ENCODE results near the gene ADAMTS5.

The ADAMTS5 gene

GRCh38 chr21:26946744-26947446 lies 20.0 kb downstream of the ADAMTS5 start:
- Histone ChIP-seq H3K9me3 (ENCODE audit: control insufficient read depth in 1 of 2, low read length in 2 of 2) (no peaks in the 10 kb centered on the region), H3K27ac (ENCODE audit: low read length) (no peak overlapping the region), H3K4me3 (ENCODE audit: low read depth in 1 of 2, low read length in 2 of 2) (no peak overlapping the region), H3K36me3 (ENCODE audit: control insufficient read depth in 1 of 2, insufficient read depth in 2 of 2, low read length in 2 of 2) (no peaks in the 10 kb centered on the region), H3K27me3 (ENCODE audit: low read depth, low read length) (no peaks in the 10 kb centered on the region), H3K4me1 (ENCODE audit: control insufficient read depth in 1 of 2, insufficient read depth in 2 of 2, low read length in 2 of 2) (peaks cover 0 to 7% of the 10 kb centered on the region in 2 donors)

GRCh38 chr21:26945916-26946675 lies 20.8 kb downstream of the ADAMTS5 start:
- Histone ChIP-seq H3K36me3 (ENCODE audit: control insufficient read depth in 1 of 2, insufficient read depth in 2 of 2, low read length in 2 of 2) (no peaks in the 10 kb centered on the region), H3K4me3 (ENCODE audit: low read depth in 1 of 2, low read length in 2 of 2) (peak overlapping the region in 1 of 2 donors; percentile 34), H3K4me1 (ENCODE audit: control insufficient read depth in 1 of 2, insufficient read depth in 2 of 2, low read length in 2 of 2) (peaks cover 0 to 7% of the 10 kb centered on the region in 2 donors), H3K9me3 (ENCODE audit: control insufficient read depth in 1 of 2, low read length in 2 of 2) (no peaks in the 10 kb centered on the region), H3K27me3 (ENCODE audit: low read depth, low read length) (no peaks in the 10 kb centered on the region), H3K27ac (ENCODE audit: low read length) (peak overlapping the region; percentile 26)

GRCh38 chr21:26943921-26944320 lies 23.0 kb downstream of the ADAMTS5 start:
- H3K27ac ChIP-seq (ENCODE audit: low read length) = no peak overlapping the region
- H3K36me3 ChIP-seq (ENCODE audit: control insufficient read depth in 1 of 2, insufficient read depth in 2 of 2, low read length in 2 of 2) = no peaks in the 10 kb centered on the region
- peaks cover 0 to 20% of the 10 kb centered on the region in 2 donors for H3K4me1 ChIP-seq (ENCODE audit: control insufficient read depth in 1 of 2, insufficient read depth in 2 of 2, low read length in 2 of 2)

GRCh38 chr21:26941421-26941820 lies 25.5 kb downstream of the ADAMTS5 start:
- Histone ChIP-seq H3K4me1 (ENCODE audit: control insufficient read depth in 1 of 2, insufficient read depth in 2 of 2, low read length in 2 of 2) (peaks cover 0 to 20% of the 10 kb centered on the region in 2 donors), H3K36me3 (ENCODE audit: control insufficient read depth in 1 of 2, insufficient read depth in 2 of 2, low read length in 2 of 2) (no peaks in the 10 kb centered on the region), H3K27ac (ENCODE audit: low read length) (no peak overlapping the region), H3K4me3 (ENCODE audit: low read depth in 1 of 2, low read length in 2 of 2) (no peak overlapping the region), H3K9me3 (ENCODE audit: control insufficient read depth in 1 of 2, low read length in 2 of 2) (no peaks in the 10 kb centered on the region), H3K27me3 (ENCODE audit: low read depth, low read length) (no peaks in the 10 kb centered on the region)

More at GRCh38 chr21:26943921-26944320, 23.0 kb downstream of the ADAMTS5 start:
- Histone ChIP-seq H3K4me3 (ENCODE audit: low read depth in 1 of 2, low read length in 2 of 2) (no peak overlapping the region), H3K9me3 (ENCODE audit: control insufficient read depth in 1 of 2, low read length in 2 of 2) (no peaks in the 10 kb centered on the region), H3K27me3 (ENCODE audit: low read depth, low read length) (no peaks in the 10 kb centered on the region)

- Histone ChIP-seq H3K4me1 (ENCODE audit: control insufficient read depth in 1 of 2, insufficient read depth in 2 of 2, low read length in 2 of 2) (peaks cover 0 to 12% of the 10 kb centered on the region in 2 donors), H3K4me3 (ENCODE audit: low read depth in 1 of 2, low read length in 2 of 2) (no peak overlapping the region), H3K9me3 (ENCODE audit: control insufficient read depth in 1 of 2, low read length in 2 of 2) (no peaks in the 10 kb centered on the region), H3K27me3 (ENCODE audit: low read depth, low read length) (no peaks in the 10 kb centered on the region), H3K36me3 (ENCODE audit: control insufficient read depth in 1 of 2, insufficient read depth in 2 of 2, low read length in 2 of 2) (no peaks in the 10 kb centered on the region), H3K27ac (ENCODE audit: low read length) (no peak overlapping the region)
Measured at GRCh38 chr21:26939601-26940111, 27.2 kb downstream of the ADAMTS5 start.

- Histone ChIP-seq H3K27me3 (ENCODE audit: low read depth, low read length) (no peaks in the 10 kb centered on the region), H3K27ac (ENCODE audit: low read length) (no peak overlapping the region), H3K4me3 (ENCODE audit: low read depth in 1 of 2, low read length in 2 of 2) (no peak overlapping the region), H3K4me1 (ENCODE audit: control insufficient read depth in 1 of 2, insufficient read depth in 2 of 2, low read length in 2 of 2) (peaks cover 0 to 17% of the 10 kb centered on the region in 2 donors), H3K36me3 (ENCODE audit: control insufficient read depth in 1 of 2, insufficient read depth in 2 of 2, low read length in 2 of 2) (peaks cover 0 to 7% of the 10 kb centered on the region in 2 donors), H3K9me3 (ENCODE audit: control insufficient read depth in 1 of 2, low read length in 2 of 2) (no peaks in the 10 kb centered on the region)
Measured at GRCh38 chr21:26936641-26937040, 30.2 kb downstream of the ADAMTS5 start.

- H3K27me3 ChIP-seq (ENCODE audit: low read depth, low read length) = no peaks in the 10 kb centered on the region
- H3K4me1 ChIP-seq (ENCODE audit: control insufficient read depth in 1 of 2, insufficient read depth in 2 of 2, low read length in 2 of 2) = peaks cover 0 to 17% of the 10 kb centered on the region in 2 donors
- H3K9me3 ChIP-seq (ENCODE audit: control insufficient read depth in 1 of 2, low read length in 2 of 2) = no peaks in the 10 kb centered on the region
- no peak overlapping the region for H3K27ac ChIP-seq (ENCODE audit: low read length)
- H3K4me3 ChIP-seq (ENCODE audit: low read depth in 1 of 2, low read length in 2 of 2) = no peak overlapping the region
- H3K36me3 ChIP-seq (ENCODE audit: control insufficient read depth in 1 of 2, insufficient read depth in 2 of 2, low read length in 2 of 2) = peaks cover 0 to 7% of the 10 kb centered on the region in 2 donors
Measured at GRCh38 chr21:26935977-26936376, 30.9 kb downstream of the ADAMTS5 start.

- no peak overlapping the region for H3K27ac ChIP-seq (ENCODE audit: low read length)
Measured at GRCh38 chr21:26934383-26934782, 32.5 kb downstream of the ADAMTS5 start.

GRCh38 chr21:26933448-26933847 lies 33.4 kb downstream of the ADAMTS5 start:
- Histone ChIP-seq H3K27me3 (ENCODE audit: low read depth, low read length) (no peaks in the 10 kb centered on the region), H3K36me3 (ENCODE audit: control insufficient read depth in 1 of 2, insufficient read depth in 2 of 2, low read length in 2 of 2) (peaks cover 0 to 7% of the 10 kb centered on the region in 2 donors), H3K27ac (ENCODE audit: low read length) (no peak overlapping the region)

More at GRCh38 chr21:26934383-26934782, 32.5 kb downstream of the ADAMTS5 start:
- no peaks in the 10 kb centered on the region for H3K27me3 ChIP-seq (ENCODE audit: low read depth, low read length)
- no peak overlapping the region for H3K4me3 ChIP-seq (ENCODE audit: low read depth in 1 of 2, low read length in 2 of 2)
- H3K9me3 ChIP-seq (ENCODE audit: control insufficient read depth in 1 of 2, low read length in 2 of 2) = no peaks in the 10 kb centered on the region
- peaks cover 0 to 7% of the 10 kb centered on the region in 2 donors for H3K36me3 ChIP-seq (ENCODE audit: control insufficient read depth in 1 of 2, insufficient read depth in 2 of 2, low read length in 2 of 2)
- H3K4me1 ChIP-seq (ENCODE audit: control insufficient read depth in 1 of 2, insufficient read depth in 2 of 2, low read length in 2 of 2) = peaks cover 0 to 6% of the 10 kb centered on the region in 2 donors

GRCh38 chr21:26925636-26926035 lies 41.3 kb downstream of the ADAMTS5 start:
- Histone ChIP-seq H3K27ac (ENCODE audit: low read length) (no peak overlapping the region), H3K36me3 (ENCODE audit: control insufficient read depth in 1 of 2, insufficient read depth in 2 of 2, low read length in 2 of 2) (peaks cover 5 to 10% of the 10 kb centered on the region in 2 donors), H3K9me3 (ENCODE audit: control insufficient read depth in 1 of 2, low read length in 2 of 2) (no peaks in the 10 kb centered on the region), H3K27me3 (ENCODE audit: low read depth, low read length) (no peaks in the 10 kb centered on the region), H3K4me3 (ENCODE audit: low read depth in 1 of 2, low read length in 2 of 2) (no peak overlapping the region), H3K4me1 (ENCODE audit: control insufficient read depth in 1 of 2, insufficient read depth in 2 of 2, low read length in 2 of 2) (no peaks in the 10 kb centered on the region)

More at GRCh38 chr21:26933448-26933847, 33.4 kb downstream of the ADAMTS5 start:
- no peak overlapping the region for H3K4me3 ChIP-seq (ENCODE audit: low read depth in 1 of 2, low read length in 2 of 2)
- H3K9me3 ChIP-seq (ENCODE audit: control insufficient read depth in 1 of 2, low read length in 2 of 2) = no peaks in the 10 kb centered on the region
- H3K4me1 ChIP-seq (ENCODE audit: control insufficient read depth in 1 of 2, insufficient read depth in 2 of 2, low read length in 2 of 2) = peaks cover 0 to 5% of the 10 kb centered on the region in 2 donors

- no peaks in the 10 kb centered on the region for H3K27me3 ChIP-seq (ENCODE audit: low read depth, low read length)
- peaks cover 5 to 10% of the 10 kb centered on the region in 2 donors for H3K36me3 ChIP-seq (ENCODE audit: control insufficient read depth in 1 of 2, insufficient read depth in 2 of 2, low read length in 2 of 2)
- H3K4me1 ChIP-seq (ENCODE audit: control insufficient read depth in 1 of 2, insufficient read depth in 2 of 2, low read length in 2 of 2) = no peaks in the 10 kb centered on the region
- H3K4me3 ChIP-seq (ENCODE audit: low read depth in 1 of 2, low read length in 2 of 2) = no peak overlapping the region
- H3K9me3 ChIP-seq (ENCODE audit: control insufficient read depth in 1 of 2, low read length in 2 of 2) = no peaks in the 10 kb centered on the region
- no peak overlapping the region for H3K27ac ChIP-seq (ENCODE audit: low read length)
Measured at GRCh38 chr21:26925122-26925521, 41.8 kb downstream of the ADAMTS5 start.
